IMR-90 (cell line): ENCODE results near the gene EPN1. TPM values are rescaled to one million over a fixed set of nuclear protein-coding genes. Genes with fewer than 3 reads are reported as not detected.

Experiments used
- ATAC-seq: fragments of 200-7000 bp; cut with Tn5 transposase; 2 replicates; pipeline ENCODE4 v1.9.1; 2020; ENCODE audit warnings: low read depth, mild to moderate bottlenecking, moderate library complexity
- BruUV-seq: library from RNA; stranded (reverse); fragments of 400-500 nt; replicated peaks from 2 replicates; lab custom pipeline; 2021; lab: Mats Ljungman, UMichigan
- CTCF ChIA-PET: fragments of 300-600 bp; formaldehyde crosslinking; extraction: SDS; loops from one replicate; lab custom pipeline; 2021; ENCODE audit warnings: antibody characterized with exemption; lab: Yijun Ruan, JAX
- POLR2A ChIA-PET: fragments of 300-600 bp; sonication (Branson Sonifier 250); formaldehyde crosslinking; loops from one replicate; lab custom pipeline; 2022; ENCODE audit warnings: antibody characterized with exemption; ENCODE audit not compliant: unreplicated experiment; lab: Charles Lee
- DNase-seq: peaks from one replicate; pipeline ENCODE4 v3.0.0; 2013
- H2AFZ ChIP-seq: replicated peaks from 2 replicates; pipeline ENCODE3; 2013; ENCODE audit warnings: low read length, mild to moderate bottlenecking; ENCODE audit not compliant: poor library complexity
- H2AK5ac ChIP-seq: 2 replicates; pipeline ENCODE4 v1.6.1; 2013; ENCODE audit warnings: low read depth, low read length, inconsistent platforms
- H2AK9ac ChIP-seq: replicated peaks from 2 replicates; pipeline ENCODE3; 2013; ENCODE audit warnings: mild to moderate bottlenecking, low read depth, low read length, moderate library complexity; ENCODE audit not compliant: poor library complexity
- H2BK120ac ChIP-seq: 2 replicates; pipeline ENCODE4 v1.6.1; 2013; ENCODE audit warnings: low read depth, low read length, inconsistent platforms
- H2BK15ac ChIP-seq: 3 replicates; pipeline ENCODE4 v1.6.1; 2013; ENCODE audit warnings: low read depth, low read length, inconsistent platforms
- H2BK20ac ChIP-seq: 2 replicates; pipeline ENCODE4 v1.6.1; 2013; ENCODE audit warnings: low read depth, mild to moderate bottlenecking, inconsistent platforms, low read length, moderate library complexity
- H2BK5ac ChIP-seq: 2 replicates; pipeline ENCODE4 v1.6.1; 2013; ENCODE audit warnings: mild to moderate bottlenecking, low read depth, low read length, inconsistent platforms; ENCODE audit not compliant: poor library complexity, severe bottlenecking
- H3K14ac ChIP-seq: replicated peaks from 2 replicates; pipeline ENCODE4 v1.6.1; 2013; ENCODE audit warnings: low read depth, low read length, inconsistent platforms
- H3K18ac ChIP-seq: 2 replicates; pipeline ENCODE4 v1.6.1; 2013; ENCODE audit warnings: low read depth, low read length, control low read depth
- H3K23ac ChIP-seq: 2 replicates; pipeline ENCODE4 v1.6.1; 2013; ENCODE audit warnings: low read depth, low read length, inconsistent platforms
- H3K27ac ChIP-seq: 2 replicates; pipeline ENCODE4 v1.5.1; 2013; ENCODE audit warnings: mild to moderate bottlenecking, control low read depth, low read length; ENCODE audit not compliant: insufficient read depth
- H3K27me3 ChIP-seq: 2 replicates; pipeline ENCODE4 v1.6.1; 2013; ENCODE audit warnings: low read length; ENCODE audit not compliant: control insufficient read depth, insufficient read depth
- H3K36me3 ChIP-seq: 2 replicates; pipeline ENCODE4 v1.6.1; 2013; ENCODE audit warnings: low read length, mixed read lengths; ENCODE audit not compliant: control insufficient read depth, insufficient read depth
- H3K4ac ChIP-seq: 2 replicates; pipeline ENCODE4 v1.6.1; 2013; ENCODE audit warnings: low read depth, low read length, inconsistent platforms
- H3K4me1 ChIP-seq: 2 replicates; pipeline ENCODE4 v1.6.1; 2013; ENCODE audit warnings: low read length, mixed read lengths; ENCODE audit not compliant: control insufficient read depth, insufficient read depth
- H3K4me2 ChIP-seq: 2 replicates; pipeline ENCODE4 v1.6.1; 2013; ENCODE audit warnings: low read depth, mild to moderate bottlenecking, control low read depth, low read length, moderate library complexity
- H3K4me3 ChIP-seq: 2 replicates; pipeline ENCODE4 v1.5.1; 2013; ENCODE audit warnings: low read depth, mild to moderate bottlenecking, control low read depth, low read length, moderate library complexity; ENCODE audit not compliant: insufficient read depth
- H3K56ac ChIP-seq: 2 replicates; pipeline ENCODE4 v1.6.1; 2013; ENCODE audit warnings: low read length, inconsistent platforms; ENCODE audit not compliant: insufficient read depth; ENCODE audit errors: extremely low read depth
- H3K79me1 ChIP-seq, 2 experiments: 2 replicates each; pipeline ENCODE4 v1.6.1; 2013; ENCODE audit warnings: low read length in 2 of 2, inconsistent platforms in 1 of 2, low read depth in 1 of 2
- H3K9ac ChIP-seq: 2 replicates; pipeline ENCODE4 v1.6.1; 2013; ENCODE audit warnings: low read depth, low read length, control low read depth
- H3K9me1 ChIP-seq: 2 replicates; pipeline ENCODE4 v1.6.1; 2013; ENCODE audit warnings: low read length, inconsistent platforms; ENCODE audit not compliant: insufficient read depth
- H3K9me3 ChIP-seq: 2 replicates; pipeline ENCODE4 v1.6.1; 2013; ENCODE audit warnings: low read length; ENCODE audit not compliant: control insufficient read depth, insufficient read depth
- H4K20me1 ChIP-seq: 2 replicates; pipeline ENCODE4 v1.6.1; 2013; ENCODE audit warnings: low read length, inconsistent platforms; ENCODE audit not compliant: insufficient read depth
- H4K5ac ChIP-seq: 2 replicates; pipeline ENCODE4 v1.6.1; 2013; ENCODE audit warnings: mild to moderate bottlenecking, low read depth, low read length, control low read depth
- H4K8ac ChIP-seq, 2 experiments: 2 replicates each; pipeline ENCODE4 v1.6.1; 2013; ENCODE audit warnings: low read depth in 2 of 2, low read length in 2 of 2, control low read depth in 1 of 2, inconsistent platforms in 1 of 2
- H4K91ac ChIP-seq: 2 replicates; pipeline ENCODE4 v1.6.1; 2013; ENCODE audit warnings: low read depth, low read length, inconsistent platforms; ENCODE audit not compliant: insufficient read depth
- WGBS, 2 experiments: methylation state at CpG; one replicate each; pipeline versions ENCODE4 v1.1.5 to v1.1.7; 2013; ENCODE audit warnings: missing lambda C conversion rate in 2 of 2; ENCODE audit not compliant: insufficient read length in 1 of 2; ENCODE audit errors: extremely low coverage in 2 of 2; 5-methylcytosine and 5-hydroxymethylcytosine counted together
- dilution Hi-C: fragments of 300-500 bp; cut with HindIII; formaldehyde crosslinking; loops from one replicate; pipeline ENCODE4 v1.14.3; 2018; ENCODE audit warnings: low sequenced_read_pairs; ENCODE audit not compliant: unreplicated experiment
- in situ Hi-C: fragments of 300-500 bp; cut with MboI; formaldehyde crosslinking; loops from 3 replicates; pipeline ENCODE4 v1.14.3; 2019; ENCODE audit warnings: low sequenced_read_pairs, inconsistent platforms, mixed read lengths
- intact Hi-C: fragments of 100-400 bp; cut with micrococcal nuclease; formaldehyde crosslinking; loops from 2 replicates; pipeline ENCODE4 v1.10.0; 2022
- polyA plus RNA-seq, 3 experiments: library from polyadenylated mRNA; depleted of rRNA; stranded (reverse); fragments of >200 nt; gene quantifications; 2 replicates each; pipeline ENCODE4 v1.2.3, GENCODE V29; 2012; ENCODE audit warnings: low replicate concordance in 1 of 3
- total RNA-seq: library from RNA; depleted of rRNA; stranded (reverse); fragments of >200 nt; gene quantifications from 2 replicates; pipeline ENCODE4 v1.2.3, GENCODE V29; 2012
- TF ChIP-seq, protein P1 (sequence below): conservative IDR thresholded peaks from 2 replicates; pipeline ENCODE4 v1.5.1; 2012; ENCODE audit warnings: mild to moderate bottlenecking, low read depth, low read length, improper control_type of control experiment

EPN1 gene
- total and polyA plus RNA-seq, 2 of the 4 experiments (the other 2 are of a cell fraction): 19.0 to 122 TPM

DNA sequence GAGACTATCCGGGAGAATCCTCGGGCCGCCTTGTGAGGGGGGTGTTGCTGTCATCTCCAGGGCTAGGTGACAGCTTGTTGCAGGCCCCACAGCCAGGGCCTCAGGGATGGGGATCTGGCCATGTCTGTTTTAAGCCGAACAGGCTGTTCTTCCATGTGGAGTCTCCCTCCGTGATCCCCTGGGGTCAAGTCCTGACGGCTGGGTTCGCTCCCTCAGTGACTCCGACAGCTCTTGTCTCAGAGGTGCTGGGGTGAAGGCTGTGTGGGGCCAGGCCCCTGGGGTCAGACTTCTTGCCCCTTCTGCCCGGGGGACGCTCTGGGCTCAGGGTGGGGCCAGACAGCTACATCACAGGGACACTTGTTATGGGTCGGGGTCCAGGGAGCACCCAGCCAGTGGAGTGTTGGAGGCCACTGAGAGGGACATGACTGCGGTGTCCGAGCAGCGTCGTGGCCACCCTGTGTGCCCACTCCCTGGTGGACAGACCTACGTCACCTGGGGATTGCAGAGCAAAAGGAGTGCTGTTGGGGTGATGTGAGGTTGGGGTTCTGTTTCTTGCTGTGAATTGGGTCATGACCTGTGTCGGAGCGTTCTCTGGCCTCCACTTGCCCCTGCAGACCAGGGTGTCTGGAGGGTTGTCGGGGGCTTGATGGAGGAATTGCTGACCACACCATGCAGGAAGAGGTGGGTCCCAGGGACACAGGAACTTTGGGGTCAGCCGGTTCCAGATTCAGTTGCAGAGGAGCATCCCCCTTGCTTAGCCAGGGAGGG lies 21.5 kb downstream of the EPN1 start:
- POLR2A ChIA-PET: no interaction called here
- Histone ChIP-seq H3K79me1 (no peaks in the 10 kb centered on the region; a peak in 1 of 4 replicates), H3K9me1 (no peaks in the 10 kb centered on the region), H2BK15ac (no peak overlapping the region), H3K9me3 (no peaks in the 10 kb centered on the region), H3K14ac (no peak overlapping the region), H2AK5ac (no peak overlapping the region), H3K56ac (no peak overlapping the region), H3K36me3 (peaks cover 45% of the 10 kb centered on the region), H4K5ac (no peak overlapping the region), H3K23ac (no peak overlapping the region), H2BK120ac (no peak overlapping the region), H3K27me3 (no peaks in the 10 kb centered on the region), H3K27ac (no peak overlapping the region), H4K20me1 (no peaks in the 10 kb centered on the region), H2BK5ac (no peak overlapping the region), H3K4me1 (no peaks in the 10 kb centered on the region), H2AFZ (no peak overlapping the region), H3K18ac (no peak overlapping the region), H3K9ac (no peak overlapping the region), H4K91ac (no peak overlapping the region), H3K4ac (no peak overlapping the region), H2AK9ac (no peak overlapping the region), H3K4me2 (no peak overlapping the region), H3K4me3 (no peak overlapping the region), H4K8ac (no peak overlapping the region), H2BK20ac (no peak overlapping the region)
- no TSS peak for BruUV-seq
- TF ChIP-seq, protein P1, sequence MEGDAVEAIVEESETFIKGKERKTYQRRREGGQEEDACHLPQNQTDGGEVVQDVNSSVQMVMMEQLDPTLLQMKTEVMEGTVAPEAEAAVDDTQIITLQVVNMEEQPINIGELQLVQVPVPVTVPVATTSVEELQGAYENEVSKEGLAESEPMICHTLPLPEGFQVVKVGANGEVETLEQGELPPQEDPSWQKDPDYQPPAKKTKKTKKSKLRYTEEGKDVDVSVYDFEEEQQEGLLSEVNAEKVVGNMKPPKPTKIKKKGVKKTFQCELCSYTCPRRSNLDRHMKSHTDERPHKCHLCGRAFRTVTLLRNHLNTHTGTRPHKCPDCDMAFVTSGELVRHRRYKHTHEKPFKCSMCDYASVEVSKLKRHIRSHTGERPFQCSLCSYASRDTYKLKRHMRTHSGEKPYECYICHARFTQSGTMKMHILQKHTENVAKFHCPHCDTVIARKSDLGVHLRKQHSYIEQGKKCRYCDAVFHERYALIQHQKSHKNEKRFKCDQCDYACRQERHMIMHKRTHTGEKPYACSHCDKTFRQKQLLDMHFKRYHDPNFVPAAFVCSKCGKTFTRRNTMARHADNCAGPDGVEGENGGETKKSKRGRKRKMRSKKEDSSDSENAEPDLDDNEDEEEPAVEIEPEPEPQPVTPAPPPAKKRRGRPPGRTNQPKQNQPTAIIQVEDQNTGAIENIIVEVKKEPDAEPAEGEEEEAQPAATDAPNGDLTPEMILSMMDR: no peak
- dilution Hi-C loops (no loop called here), in situ Hi-C loops (loop anchor here (25.0 kb wide), 1 partner anchor 441 kb away; the partner anchor contains the start of gene ZNF444), intact Hi-C loops (no loop called here)
- CTCF ChIA-PET: no interaction called here
- WGBS, 2 experiments: 100% methylated on average over 9 of the region's 20 CpGs; no CpG with 5 or more reads in 1 of the 2 experiments
- DNase-seq (no peak), ATAC-seq (no peak)
